Liver (tissue), 9 donors: Measurements from ENCODE around the gene CLC. TPM values are rescaled to one million over a fixed set of nuclear protein-coding genes. Genes with fewer than 3 reads are reported as not detected.
"Not testable (repeated sequence)": the region's sequence is repeated elsewhere in the genome, so short reads cannot be mapped to it uniquely, and the experiment has no call there.

Experiments
- DNase-seq: peaks from one replicate; pipeline ENCODE4 v3.0.0-alpha.2; 2017; ENCODE audit warnings: low spot score
- H3K27ac ChIP-seq, 2 donors: one replicate each; pipeline ENCODE4 v1.7.0; 2013; ENCODE audit warnings: inconsistent platforms in 2 of 2, low read length in 2 of 2, control low read depth in 1 of 2, low read depth in 1 of 2, mild to moderate bottlenecking in 1 of 2
- H3K27me3 ChIP-seq, 4 donors: one replicate each; pipeline versions ENCODE4 v1.6.1 to v1.7.0; 2013; ENCODE audit warnings: low read length in 3 of 4, inconsistent platforms in 1 of 4, mild to moderate bottlenecking in 1 of 4, moderate library complexity in 1 of 4; ENCODE audit not compliant: control insufficient read depth in 4 of 4, insufficient read depth in 4 of 4
- H3K36me3 ChIP-seq, 4 donors: one replicate each; pipeline versions ENCODE4 v1.6.1 to v1.7.0; 2013; ENCODE audit warnings: low read length in 3 of 4, mild to moderate bottlenecking in 3 of 4, low read depth in 1 of 4, moderate library complexity in 1 of 4; ENCODE audit not compliant: control insufficient read depth in 4 of 4, insufficient read depth in 3 of 4
- H3K4me1 ChIP-seq, 4 donors: one replicate each; pipeline versions ENCODE4 v1.6.1 to v1.7.0; 2013; ENCODE audit warnings: low read length in 3 of 4, mild to moderate bottlenecking in 3 of 4, moderate library complexity in 1 of 4; ENCODE audit not compliant: control insufficient read depth in 4 of 4, insufficient read depth in 4 of 4
- H3K4me3 ChIP-seq, 3 donors: one replicate each; pipeline versions ENCODE4 v1.6.1 to v1.7.0; 2013; ENCODE audit warnings: low read length in 3 of 3, control low read depth in 1 of 3, low read depth in 1 of 3, mild to moderate bottlenecking in 1 of 3
- H3K9ac ChIP-seq, 2 donors: one replicate each; pipeline ENCODE4 v1.7.0; 2013; ENCODE audit warnings: low read length in 2 of 2, mild to moderate bottlenecking in 2 of 2, moderate library complexity in 2 of 2, control low read depth in 1 of 2, low read depth in 1 of 2
- H3K9me3 ChIP-seq, 4 donors: one replicate each; pipeline versions ENCODE4 v1.6.1 to v1.7.0; 2013; ENCODE audit warnings: low read length in 3 of 4; ENCODE audit not compliant: control insufficient read depth in 4 of 4
- EGR1 ChIP-seq, 2 donors: IDR thresholded peaks; 2 replicates each; pipeline ENCODE4 v1.6.1; 2016 to 2018; ENCODE audit warnings: antibody characterized with exemption in 2 of 2, low read depth in 2 of 2
- FOXA1 ChIP-seq: IDR thresholded peaks from 2 replicates; pipeline ENCODE4 v1.6.1; 2016; ENCODE audit warnings: antibody characterized with exemption
- FOXA2 ChIP-seq: IDR thresholded peaks from 2 replicates; pipeline ENCODE4 v1.6.1; 2016; ENCODE audit warnings: antibody characterized with exemption
- HNF4A ChIP-seq, 2 donors: conservative IDR thresholded peaks; 2 replicates each; pipeline ENCODE4 v1.6.1; 2016; ENCODE audit warnings: antibody characterized with exemption in 2 of 2, mild to moderate bottlenecking in 2 of 2
- JUND ChIP-seq, 2 donors: IDR thresholded peaks; 2 replicates each; pipeline ENCODE4 v1.6.1; 2016; ENCODE audit warnings: antibody characterized with exemption in 2 of 2
- NR2F2 ChIP-seq: IDR thresholded peaks from 2 replicates; pipeline ENCODE4 v1.6.1; 2016; ENCODE audit warnings: antibody characterized with exemption
- RAD21 ChIP-seq, 2 donors: IDR thresholded peaks; 2 replicates each; pipeline ENCODE4 v1.6.1; 2016; ENCODE audit warnings: antibody characterized with exemption in 2 of 2, mild to moderate bottlenecking in 2 of 2
- SP1 ChIP-seq: IDR thresholded peaks from 2 replicates; pipeline ENCODE4 v1.6.1; 2018; ENCODE audit warnings: antibody characterized with exemption, mild to moderate bottlenecking
- TAF1 ChIP-seq: conservative IDR thresholded peaks from 2 replicates; pipeline ENCODE4 v1.6.1; 2016; ENCODE audit warnings: antibody characterized with exemption, mild to moderate bottlenecking
- YY1 ChIP-seq: IDR thresholded peaks from 2 replicates; pipeline ENCODE4 v1.6.1; 2016; ENCODE audit warnings: antibody characterized with exemption, mild to moderate bottlenecking
- ZBTB33 ChIP-seq: IDR thresholded peaks from 2 replicates; pipeline ENCODE4 v1.6.1; 2016; ENCODE audit warnings: antibody characterized with exemption
- WGBS: extraction: QIAGEN DNeasy Blood & Tissue Kit; methylation state at CpG from one replicate; pipeline ENCODE4 v1.1.7; 2013; 5-methylcytosine and 5-hydroxymethylcytosine counted together
- polyA plus RNA-seq, 2 donors: library from polyadenylated mRNA; stranded (reverse) in 1 of 2; unstranded in 1 of 2; fragments of 200-250 nt in 1 of 2; fragments of >200 nt in 1 of 2; fragmentation: Nextera tagmentation in 1 of 2; extraction: Ambion mirVana in 1 of 2; gene quantifications; one replicate each; pipeline versions ENCODE4 v1.2.1 to v1.2.3, GENCODE V29; 2013 to 2015
- total RNA-seq, 2 donors: library from RNA; depleted of rRNA; stranded (reverse); fragments of >200 nt; gene quantifications; one replicate each; pipeline ENCODE4 v1.2.3, GENCODE V29; 2014
- TF ChIP-seq, protein P1 (sequence below): IDR thresholded peaks from 2 replicates; pipeline ENCODE4 v1.6.1; 2016; ENCODE audit warnings: antibody characterized with exemption
- TF ChIP-seq, protein P2 (sequence below): fragments of 150-350 bp; IDR thresholded peaks from 2 replicates; pipeline ENCODE4 v1.5.1; 2017; ENCODE audit warnings: improper control_type of control experiment, low read depth, low read length; ENCODE audit not compliant: missing input control
- TF ChIP-seq, protein P3 (sequence below): IDR thresholded peaks from 2 replicates; pipeline ENCODE4 v1.6.1; 2016; ENCODE audit warnings: antibody characterized with exemption
- TF ChIP-seq, protein P4 (sequence below): IDR thresholded peaks from 2 replicates; pipeline ENCODE4 v1.6.1; 2016; ENCODE audit warnings: antibody characterized with exemption, mild to moderate bottlenecking
- donor health status: healthy.
- donor health status: healthy.
- donor health status: healthy.
- donor health status: healthy.
- donor health status: healthy.

Gene CLC
- total and polyA plus RNA-seq, 4 donors = 0.60 to 13.6 TPM; not detected in 2

DNA sequence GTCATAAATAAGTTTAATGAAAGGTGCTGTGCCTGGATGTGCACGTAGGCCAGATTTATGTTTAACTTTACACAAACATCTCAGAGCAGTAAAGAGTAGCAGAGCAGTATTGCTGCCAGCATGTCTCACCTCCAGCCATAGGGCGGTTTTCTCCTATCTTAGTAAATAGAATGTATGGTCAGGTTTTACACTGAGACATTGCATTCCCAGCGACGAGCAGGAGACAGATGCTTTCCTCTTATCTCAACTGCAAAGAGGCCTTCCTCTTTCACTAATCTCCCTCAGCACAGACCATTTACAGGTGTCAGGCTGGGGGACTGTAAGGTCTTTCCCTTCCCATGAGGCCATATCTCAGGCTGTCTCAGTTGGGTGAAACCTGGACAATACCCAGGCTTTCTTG is 49.2 kb downstream of the CLC start:
- not testable (repeated sequence) for H3K4me1 ChIP-seq, H3K9ac ChIP-seq, DNase-seq, H3K27ac ChIP-seq, H3K36me3 ChIP-seq, H3K27me3 ChIP-seq, H3K4me3 ChIP-seq, H3K9me3 ChIP-seq
- 63% methylated on average over 4 of the region's 4 CpGs for WGBS

DNA sequence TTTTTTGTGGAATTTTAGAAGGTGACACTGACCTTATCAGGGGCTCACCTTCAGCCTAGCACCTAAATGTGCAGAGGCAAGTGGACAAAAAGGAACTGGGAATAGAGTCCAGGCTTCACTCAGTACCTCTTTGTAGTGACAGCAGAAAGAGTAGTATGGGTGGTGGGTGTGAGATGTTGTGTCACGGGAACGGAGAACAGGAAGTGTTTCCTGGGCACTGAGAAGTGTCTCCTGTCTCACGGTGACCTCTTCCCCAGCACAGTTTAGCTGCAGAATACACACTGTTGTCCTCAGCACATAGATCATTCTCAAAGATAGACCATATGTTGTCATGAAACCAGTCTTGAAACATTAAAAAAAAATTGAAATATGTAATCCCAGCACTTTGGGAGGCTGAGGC is 51.1 kb downstream of the CLC start:
- H3K4me3 ChIP-seq = no peak overlapping the region
- no peaks in the 10 kb centered on the region for H3K36me3 ChIP-seq
- H3K27me3 ChIP-seq = peaks cover 0 to 6% (median 0%) of the 10 kb centered on the region in 4 donors
- H3K4me1 ChIP-seq = no peaks in the 10 kb centered on the region
- 69% methylated on average over 3 of the region's 3 CpGs for WGBS
- H3K9me3 ChIP-seq = no peaks in the 10 kb centered on the region
- no peak overlapping the region for H3K9ac ChIP-seq
- H3K27ac ChIP-seq = no peak overlapping the region
- no peak for DNase-seq
- no peak for TF ChIP-seq FOXA2
- TF ChIP-seq HNF4A (conservative IDR thresholded peaks at IDR 0.05) = no peak
- TF ChIP-seq JUND (IDR thresholded peaks at IDR 0.05) = no peak
- TF ChIP-seq ZBTB33 = no peak
- TF ChIP-seq, protein P1, sequence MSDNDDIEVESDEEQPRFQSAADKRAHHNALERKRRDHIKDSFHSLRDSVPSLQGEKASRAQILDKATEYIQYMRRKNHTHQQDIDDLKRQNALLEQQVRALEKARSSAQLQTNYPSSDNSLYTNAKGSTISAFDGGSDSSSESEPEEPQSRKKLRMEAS = no peak
- no peak for TF ChIP-seq YY1

DNA sequence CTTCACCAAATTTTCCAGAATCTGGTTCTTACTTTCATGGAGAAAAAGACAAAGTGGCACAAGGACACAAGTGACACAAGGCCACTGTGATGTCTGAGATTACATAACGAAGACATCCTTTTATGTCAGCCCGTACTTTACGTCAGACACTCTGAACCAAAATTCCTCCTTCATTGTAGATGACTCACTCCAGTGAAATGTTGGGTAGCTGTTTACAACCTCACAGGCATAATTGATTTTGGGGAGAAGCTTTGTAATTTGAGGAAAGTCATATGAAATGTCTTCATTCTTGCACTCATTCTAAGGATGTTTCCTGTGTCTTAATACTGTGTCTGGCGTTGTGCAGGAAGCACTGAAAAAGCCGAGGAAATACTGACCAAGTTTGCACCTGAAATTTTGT is 53.6 kb downstream of the CLC start:
- no peak for DNase-seq
- WGBS = 83% methylated on average over 5 of the region's 5 CpGs
- no peaks in the 10 kb centered on the region for H3K36me3 ChIP-seq

More for the DNA sequence above, 53.6 kb downstream of the CLC start:
- Histone ChIP-seq H3K9me3 (no peaks in the 10 kb centered on the region), H3K4me1 (no peaks in the 10 kb centered on the region), H3K27ac (no peak overlapping the region), H3K9ac (no peak overlapping the region), H3K27me3 (peaks cover 0 to 6% (median 0%) of the 10 kb centered on the region in 4 donors), H3K4me3 (no peak overlapping the region)
- TF ChIP-seq FOXA1 (no peak), YY1 (no peak), NR2F2 (no peak), SP1 (no peak), EGR1 (IDR thresholded peaks at IDR 0.05; ENCODE audit: low read depth in 2 of 2) (no peak), RAD21 (IDR thresholded peaks at IDR 0.05) (no peak), ZBTB33 (no peak), JUND (IDR thresholded peaks at IDR 0.05) (no peak), TAF1 (no peak)
- TF ChIP-seq, protein P2, sequence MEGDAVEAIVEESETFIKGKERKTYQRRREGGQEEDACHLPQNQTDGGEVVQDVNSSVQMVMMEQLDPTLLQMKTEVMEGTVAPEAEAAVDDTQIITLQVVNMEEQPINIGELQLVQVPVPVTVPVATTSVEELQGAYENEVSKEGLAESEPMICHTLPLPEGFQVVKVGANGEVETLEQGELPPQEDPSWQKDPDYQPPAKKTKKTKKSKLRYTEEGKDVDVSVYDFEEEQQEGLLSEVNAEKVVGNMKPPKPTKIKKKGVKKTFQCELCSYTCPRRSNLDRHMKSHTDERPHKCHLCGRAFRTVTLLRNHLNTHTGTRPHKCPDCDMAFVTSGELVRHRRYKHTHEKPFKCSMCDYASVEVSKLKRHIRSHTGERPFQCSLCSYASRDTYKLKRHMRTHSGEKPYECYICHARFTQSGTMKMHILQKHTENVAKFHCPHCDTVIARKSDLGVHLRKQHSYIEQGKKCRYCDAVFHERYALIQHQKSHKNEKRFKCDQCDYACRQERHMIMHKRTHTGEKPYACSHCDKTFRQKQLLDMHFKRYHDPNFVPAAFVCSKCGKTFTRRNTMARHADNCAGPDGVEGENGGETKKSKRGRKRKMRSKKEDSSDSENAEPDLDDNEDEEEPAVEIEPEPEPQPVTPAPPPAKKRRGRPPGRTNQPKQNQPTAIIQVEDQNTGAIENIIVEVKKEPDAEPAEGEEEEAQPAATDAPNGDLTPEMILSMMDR = no peak
- TF ChIP-seq, protein P3, sequence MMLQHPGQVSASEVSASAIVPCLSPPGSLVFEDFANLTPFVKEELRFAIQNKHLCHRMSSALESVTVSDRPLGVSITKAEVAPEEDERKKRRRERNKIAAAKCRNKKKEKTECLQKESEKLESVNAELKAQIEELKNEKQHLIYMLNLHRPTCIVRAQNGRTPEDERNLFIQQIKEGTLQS = no peak
- TF ChIP-seq, protein P4, sequence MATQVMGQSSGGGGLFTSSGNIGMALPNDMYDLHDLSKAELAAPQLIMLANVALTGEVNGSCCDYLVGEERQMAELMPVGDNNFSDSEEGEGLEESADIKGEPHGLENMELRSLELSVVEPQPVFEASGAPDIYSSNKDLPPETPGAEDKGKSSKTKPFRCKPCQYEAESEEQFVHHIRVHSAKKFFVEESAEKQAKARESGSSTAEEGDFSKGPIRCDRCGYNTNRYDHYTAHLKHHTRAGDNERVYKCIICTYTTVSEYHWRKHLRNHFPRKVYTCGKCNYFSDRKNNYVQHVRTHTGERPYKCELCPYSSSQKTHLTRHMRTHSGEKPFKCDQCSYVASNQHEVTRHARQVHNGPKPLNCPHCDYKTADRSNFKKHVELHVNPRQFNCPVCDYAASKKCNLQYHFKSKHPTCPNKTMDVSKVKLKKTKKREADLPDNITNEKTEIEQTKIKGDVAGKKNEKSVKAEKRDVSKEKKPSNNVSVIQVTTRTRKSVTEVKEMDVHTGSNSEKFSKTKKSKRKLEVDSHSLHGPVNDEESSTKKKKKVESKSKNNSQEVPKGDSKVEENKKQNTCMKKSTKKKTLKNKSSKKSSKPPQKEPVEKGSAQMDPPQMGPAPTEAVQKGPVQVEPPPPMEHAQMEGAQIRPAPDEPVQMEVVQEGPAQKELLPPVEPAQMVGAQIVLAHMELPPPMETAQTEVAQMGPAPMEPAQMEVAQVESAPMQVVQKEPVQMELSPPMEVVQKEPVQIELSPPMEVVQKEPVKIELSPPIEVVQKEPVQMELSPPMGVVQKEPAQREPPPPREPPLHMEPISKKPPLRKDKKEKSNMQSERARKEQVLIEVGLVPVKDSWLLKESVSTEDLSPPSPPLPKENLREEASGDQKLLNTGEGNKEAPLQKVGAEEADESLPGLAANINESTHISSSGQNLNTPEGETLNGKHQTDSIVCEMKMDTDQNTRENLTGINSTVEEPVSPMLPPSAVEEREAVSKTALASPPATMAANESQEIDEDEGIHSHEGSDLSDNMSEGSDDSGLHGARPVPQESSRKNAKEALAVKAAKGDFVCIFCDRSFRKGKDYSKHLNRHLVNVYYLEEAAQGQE = no peak
